IPS-NIHi7 (cell line): ENCODE results near the gene ARPC4.

Experiments
- DNase-seq: peaks from one replicate; pipeline ENCODE4 v3.0.0; 2012; ENCODE audit warnings: mixed read lengths; ENCODE audit errors: extremely low spot score

The ARPC4 gene

DNA sequence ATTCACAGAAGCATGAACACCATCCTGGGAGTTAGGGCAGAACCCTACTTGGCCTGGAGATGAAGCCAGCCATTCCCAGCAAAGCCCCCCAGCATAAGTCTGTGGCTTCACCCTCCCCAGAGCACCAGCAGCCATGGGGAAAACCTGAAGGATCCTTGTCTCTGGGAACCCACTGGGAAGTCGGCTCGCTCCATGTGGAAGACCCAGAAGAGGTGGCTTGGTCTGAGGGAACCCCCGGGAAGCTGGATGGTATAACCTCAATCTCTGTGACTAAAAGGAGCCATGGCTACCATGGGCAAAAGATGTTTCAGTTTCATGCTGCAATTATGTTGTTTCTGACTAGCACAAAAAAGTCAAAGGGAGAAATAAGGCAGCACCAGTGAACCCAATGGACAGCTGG lies 62.7 kb downstream of the ARPC4 start:
- no peak for DNase-seq
